GM18519 (cell line): ENCODE measurements around the gene SLC25A18.
A peak's percentile ranks its signal among the peaks of the same experiment; 100 is the strongest.
"Not testable (repeated sequence)": the region's sequence is repeated elsewhere in the genome, so short reads cannot be mapped to it uniquely, and the experiment has no call there.

Experiments
- ATAC-seq: cut with Tn5 transposase; IDR thresholded peaks from one replicate; pipeline ENCODE4 v1.9.1; 2021; ENCODE audit warnings: mild to moderate bottlenecking, moderate library complexity; ENCODE audit not compliant: unreplicated experiment, low FRiP score

SLC25A18 gene

DNA sequence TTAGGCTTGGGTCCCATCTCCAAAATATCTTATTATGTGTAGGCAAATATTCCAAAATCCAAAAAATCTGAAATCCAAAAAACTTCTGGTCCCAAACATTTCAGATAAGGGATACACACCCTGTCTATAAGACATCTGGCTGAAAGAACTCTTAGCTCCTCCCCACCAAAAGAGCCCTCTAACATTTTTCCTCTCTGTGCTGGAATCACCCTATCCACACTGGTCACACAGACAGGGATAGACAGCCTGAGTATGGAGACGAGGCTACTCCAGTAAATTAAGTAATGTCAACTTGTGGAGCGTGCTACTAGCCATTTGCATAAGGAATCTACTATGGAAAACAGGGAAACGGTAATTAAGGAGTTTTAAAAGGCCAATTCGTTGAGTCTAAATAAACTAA lies 40.4 kb downstream of the SLC25A18 start:
- no peak for ATAC-seq

DNA sequence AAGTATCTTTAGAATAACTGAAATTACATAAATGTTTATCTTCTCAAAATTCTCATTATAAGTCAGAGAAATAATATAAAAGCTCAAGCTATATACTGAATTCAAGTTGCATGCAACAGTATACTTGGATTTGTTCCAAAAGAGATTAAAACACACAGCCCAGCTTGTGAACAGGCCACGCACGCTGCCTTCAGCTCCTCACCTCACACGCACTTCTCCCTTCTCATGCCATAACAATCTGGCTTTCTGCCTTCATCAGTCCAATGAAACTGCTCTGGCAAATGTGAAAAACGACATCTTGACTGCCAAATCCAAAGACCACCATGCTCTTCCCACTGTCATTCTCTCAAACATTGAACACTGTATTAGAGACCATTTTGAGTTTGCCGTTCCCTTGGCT lies 43.2 kb downstream of the SLC25A18 start:
- no peak for ATAC-seq

DNA sequence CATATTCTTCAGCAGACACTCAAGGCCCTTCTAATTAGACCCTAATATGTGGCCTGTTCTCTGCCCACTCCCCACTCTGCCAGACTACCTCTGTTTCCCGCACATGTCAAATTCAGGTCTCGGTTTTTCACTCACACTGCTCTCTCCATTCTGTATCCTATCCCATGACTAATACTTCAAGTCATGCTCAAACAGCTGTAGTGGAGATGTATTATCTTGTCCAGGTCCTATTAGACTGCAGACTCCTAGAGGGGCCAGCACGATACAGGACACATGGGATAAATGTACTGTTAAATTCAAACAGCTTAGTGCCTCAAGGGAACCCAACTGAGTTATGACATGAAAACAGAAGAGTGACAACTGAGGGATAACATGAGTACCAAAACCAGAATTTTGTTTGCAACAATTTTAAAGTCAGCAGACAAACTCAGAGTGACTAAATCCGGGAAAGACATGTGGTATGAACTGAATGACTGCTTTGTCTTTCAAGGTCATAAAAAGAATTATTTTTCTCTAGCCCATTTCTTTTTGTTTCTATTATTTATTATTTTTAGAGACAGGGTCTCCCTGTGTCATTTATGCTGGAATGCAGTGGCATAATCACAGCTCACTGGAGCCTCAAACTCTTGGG lies 44.7 kb downstream of the SLC25A18 start:
- ATAC-seq = no peak

DNA sequence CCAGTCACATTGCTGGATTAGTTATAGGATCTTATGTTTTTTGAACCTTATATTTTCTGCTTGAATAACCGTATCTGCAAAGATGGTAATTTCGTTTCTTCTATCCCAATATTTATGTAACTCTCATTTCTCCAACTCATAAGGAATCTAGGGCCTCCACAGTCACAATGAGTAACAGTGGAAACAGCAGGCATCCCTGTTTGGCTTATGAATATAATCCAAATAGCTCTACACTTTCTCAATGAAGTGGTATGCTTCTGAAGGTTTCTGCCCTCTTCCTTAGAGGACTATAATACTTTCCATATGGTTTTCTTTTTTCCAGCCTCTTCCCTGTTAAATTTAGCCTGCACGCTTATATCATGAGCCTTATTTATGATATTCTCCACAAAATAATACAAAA lies 48.8 kb downstream of the SLC25A18 start:
- ATAC-seq = no peak

DNA sequence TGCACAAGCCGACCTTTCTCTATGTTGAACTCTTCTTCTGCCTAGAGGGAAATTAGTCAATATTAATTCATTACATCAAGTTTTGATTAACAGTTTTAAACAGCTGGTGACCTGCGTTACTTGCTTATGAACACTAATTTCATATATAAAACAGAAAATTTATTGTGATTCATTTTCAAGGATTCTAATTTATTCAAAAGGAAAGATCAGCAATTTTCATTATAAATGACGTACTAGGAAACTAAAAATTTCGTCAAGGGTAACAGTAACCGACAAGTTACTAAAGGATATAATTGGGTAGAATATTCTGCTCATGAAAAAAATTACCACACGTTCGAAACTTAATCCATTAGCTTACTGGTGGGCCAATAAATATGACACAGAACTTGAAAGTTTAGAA lies 50.0 kb downstream of the SLC25A18 start:
- ATAC-seq = no peak

DNA sequence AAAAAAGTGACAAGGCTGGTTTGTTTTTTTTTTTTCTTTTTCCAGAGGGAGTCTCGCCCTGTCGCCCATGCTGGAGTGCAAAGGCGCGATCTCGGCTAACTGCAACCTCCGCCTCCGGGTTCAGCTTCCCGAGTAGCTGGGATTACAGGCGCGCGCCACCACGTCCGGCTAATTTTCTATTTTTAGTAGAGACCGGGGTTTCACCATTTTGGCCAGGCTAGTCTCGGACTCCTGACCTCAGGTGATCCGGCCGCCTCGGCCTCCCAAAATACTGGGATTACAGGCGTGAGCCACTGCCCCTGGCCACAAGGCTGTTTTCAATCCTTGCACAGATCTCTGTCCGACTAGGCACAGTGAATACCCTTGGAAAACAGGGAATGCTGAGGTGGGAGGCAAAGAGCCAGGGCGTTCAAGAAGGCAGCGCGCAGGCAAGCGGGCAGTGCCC lies 64.7 kb downstream of the SLC25A18 start:
- ATAC-seq = no peak

DNA sequence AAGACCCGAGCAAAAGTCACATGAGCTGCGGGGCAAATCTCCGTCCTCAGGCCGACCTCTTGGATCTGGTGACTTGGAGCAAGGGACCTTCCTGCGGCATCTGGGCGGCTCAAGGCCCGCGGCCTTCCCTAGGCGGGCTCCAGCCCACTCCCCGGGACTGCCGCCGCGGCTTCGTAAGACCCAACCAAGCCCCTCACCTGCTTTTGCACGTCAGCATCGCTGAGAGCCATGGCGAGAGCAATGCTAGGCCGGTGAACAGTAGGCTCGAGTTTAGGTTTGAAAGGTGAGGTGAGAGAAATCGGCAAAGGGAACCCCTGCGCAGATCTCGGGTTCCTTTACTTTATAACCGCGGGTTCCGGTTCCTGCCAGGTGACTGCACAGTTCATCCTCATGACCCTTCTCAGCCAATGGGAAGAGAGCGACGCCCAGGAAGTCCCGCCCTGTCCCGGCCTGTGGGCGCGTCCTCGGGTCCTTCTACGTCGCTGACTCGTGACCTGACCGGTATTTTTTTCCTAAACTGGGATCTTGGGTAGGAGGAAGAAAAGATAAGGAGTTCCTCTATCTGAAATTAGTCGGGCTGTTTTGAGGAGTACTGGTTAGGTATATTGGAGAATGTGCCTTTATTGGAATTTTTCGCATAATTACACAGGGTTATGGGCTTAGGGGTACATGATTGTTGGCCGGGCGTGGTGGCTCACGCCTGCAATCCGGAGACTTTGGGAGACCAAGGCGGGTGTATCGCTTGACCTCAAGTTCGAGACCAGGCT lies 65.3 kb downstream of the SLC25A18 start, which contains the start of gene ATP6V1E1:
TSS of gene ATP6V1E1 (minus strand) at position 344 of the 767 bp plus-strand sequence. CDS start at position 230, 114 bp downstream.
- peak; percentile 90 for ATAC-seq

DNA sequence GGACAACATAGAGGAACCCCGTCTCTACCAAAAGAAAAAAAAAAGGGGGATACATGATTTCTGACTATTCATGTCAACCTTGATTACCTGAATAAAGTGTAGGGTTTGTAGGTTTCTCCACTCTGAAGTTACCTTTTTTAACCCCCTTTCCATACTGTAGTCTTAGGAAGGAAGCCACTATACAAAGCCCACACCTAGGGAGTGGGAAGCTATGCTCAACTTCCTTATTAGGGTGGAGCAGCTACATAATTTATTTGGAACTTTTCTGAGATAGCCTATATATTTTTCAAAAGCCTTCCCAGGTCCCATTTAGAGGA lies 65.8 kb downstream of the SLC25A18 start:
- ATAC-seq = no peak

DNA sequence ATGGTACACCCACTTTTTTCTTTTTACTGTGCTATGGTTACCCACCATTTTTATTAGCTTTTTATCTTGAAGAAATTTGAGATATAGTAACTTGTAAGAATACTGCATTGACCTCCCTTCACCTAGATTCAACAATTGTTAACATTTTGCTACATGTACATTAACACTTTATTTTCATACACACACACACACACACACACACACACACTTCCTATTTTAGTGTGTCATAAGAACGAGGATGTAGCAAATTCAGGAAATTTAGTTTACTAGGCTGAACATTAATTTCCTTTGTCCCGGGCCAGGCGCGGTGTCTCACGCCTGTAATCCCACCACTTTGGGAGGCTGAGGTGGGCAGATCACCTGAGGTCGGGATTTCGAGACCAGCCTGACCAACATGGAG lies 66.3 kb downstream of the SLC25A18 start:
- ATAC-seq = no peak

DNA sequence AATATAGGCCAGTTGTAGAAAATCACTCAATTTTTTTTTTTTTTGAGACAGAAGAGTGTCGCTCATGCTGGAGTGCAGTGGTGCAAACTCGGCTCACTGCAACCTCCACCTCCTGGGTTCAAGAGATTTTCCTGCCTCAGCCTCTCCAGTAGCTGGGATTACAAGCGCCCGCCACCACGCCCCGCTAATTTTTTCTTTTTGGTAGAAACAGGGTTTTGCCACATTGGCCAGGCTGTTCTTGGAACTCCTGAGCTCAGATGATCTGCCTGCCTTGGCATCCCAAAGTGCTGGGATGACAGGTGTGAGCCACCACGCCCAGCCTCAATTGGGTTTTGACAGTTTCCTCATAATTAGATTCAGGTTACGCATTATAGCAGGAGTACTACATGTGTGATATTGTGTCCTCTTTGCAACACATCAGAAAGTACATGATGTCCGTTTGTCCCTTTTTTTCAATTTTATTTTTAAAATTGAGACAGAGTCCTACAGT lies 67.8 kb downstream of the SLC25A18 start:
- no peak for ATAC-seq

DNA sequence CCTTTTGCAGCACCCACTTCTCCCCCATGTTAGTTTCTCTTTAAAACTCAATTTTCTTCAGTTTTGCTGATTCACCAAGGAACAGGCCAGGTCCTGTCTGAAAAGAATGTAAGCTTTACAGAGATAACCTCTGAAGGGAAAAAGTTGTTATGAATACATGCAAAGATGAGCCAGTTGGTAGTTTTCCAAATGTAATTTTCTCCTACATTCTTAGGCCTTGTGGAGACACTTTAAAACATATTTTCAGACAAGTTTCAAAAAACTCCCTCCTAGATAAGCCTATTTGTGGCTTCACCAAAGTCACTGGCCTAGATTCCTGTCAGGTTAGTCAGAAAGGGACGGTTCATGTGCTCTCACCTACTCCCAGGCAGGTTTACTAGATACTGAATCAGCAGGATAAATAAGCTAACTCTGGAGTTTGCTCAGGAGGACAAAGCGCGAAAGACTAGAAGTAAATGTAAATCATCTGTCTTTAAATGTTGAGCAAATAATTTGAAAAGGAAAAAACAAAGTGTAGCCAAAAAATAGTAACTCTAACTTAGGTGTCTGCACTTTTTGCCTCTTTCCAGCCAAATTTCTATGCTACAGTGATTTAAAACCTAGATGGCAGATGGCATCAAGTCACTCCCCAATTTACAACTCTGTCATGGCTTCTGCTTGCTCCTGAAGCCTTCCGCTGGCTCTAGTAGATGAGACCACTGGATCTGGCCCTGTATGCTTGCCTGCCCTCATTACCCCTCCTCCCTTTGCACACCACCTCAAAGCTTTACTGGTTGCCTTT lies 70.1 kb downstream of the SLC25A18 start:
- no peak for ATAC-seq

DNA sequence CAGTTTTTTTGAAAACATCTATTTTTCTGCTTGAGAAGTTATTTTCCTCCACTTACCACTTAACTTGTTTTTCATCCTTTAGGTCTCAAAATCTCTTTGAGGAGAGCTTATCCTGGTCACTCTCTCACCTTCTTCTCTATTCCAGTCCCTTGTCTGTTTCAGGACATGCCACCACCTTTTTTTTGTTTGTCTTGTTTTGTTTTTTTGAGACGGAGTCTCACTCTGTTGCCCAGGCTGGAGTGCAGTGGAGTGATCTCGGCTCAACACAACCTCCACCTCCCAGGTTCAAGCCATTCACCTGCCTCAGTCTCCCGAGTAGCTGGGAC lies 70.7 kb downstream of the SLC25A18 start:
- ATAC-seq = no peak

DNA sequence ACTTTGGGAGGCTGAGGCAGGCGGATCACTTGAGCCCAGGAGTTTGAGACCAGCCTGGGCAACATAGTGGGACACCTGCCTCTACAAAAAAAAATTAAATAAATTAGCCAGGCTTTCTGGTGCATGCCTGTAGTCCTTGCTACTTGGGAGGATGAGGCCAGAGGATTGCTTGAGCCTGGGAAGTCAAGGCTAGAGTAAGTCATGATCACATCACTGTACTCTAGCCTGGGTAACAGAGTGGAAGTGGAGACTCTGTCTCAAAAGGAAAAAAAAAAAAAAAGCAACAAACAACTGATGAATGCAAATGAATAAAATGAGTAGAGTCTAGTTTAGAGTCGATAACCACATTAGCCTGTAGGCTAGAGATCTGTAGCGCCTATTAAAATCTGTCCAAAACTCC lies 71.4 kb downstream of the SLC25A18 start:
- no peak for ATAC-seq

DNA sequence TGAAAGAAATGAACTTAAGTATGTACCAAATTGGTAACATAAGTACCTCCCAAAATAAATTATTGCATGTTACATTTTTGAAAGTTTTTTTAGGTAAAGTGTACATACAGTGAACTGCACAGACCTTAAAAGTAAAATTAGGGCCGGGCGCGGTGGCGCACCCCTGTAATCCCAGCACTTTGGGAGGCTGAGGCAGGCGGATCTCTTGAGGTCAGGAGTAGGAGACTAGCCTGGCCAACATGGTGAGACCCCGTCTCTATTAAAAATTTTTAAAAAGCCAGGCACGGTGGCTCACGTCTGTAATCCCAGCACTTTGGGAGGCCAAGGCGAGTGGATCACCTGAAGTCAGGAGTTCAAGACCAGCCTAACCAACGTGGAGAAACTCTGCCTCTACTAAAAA lies 73.6 kb downstream of the SLC25A18 start:
- not testable (repeated sequence) for ATAC-seq

DNA sequence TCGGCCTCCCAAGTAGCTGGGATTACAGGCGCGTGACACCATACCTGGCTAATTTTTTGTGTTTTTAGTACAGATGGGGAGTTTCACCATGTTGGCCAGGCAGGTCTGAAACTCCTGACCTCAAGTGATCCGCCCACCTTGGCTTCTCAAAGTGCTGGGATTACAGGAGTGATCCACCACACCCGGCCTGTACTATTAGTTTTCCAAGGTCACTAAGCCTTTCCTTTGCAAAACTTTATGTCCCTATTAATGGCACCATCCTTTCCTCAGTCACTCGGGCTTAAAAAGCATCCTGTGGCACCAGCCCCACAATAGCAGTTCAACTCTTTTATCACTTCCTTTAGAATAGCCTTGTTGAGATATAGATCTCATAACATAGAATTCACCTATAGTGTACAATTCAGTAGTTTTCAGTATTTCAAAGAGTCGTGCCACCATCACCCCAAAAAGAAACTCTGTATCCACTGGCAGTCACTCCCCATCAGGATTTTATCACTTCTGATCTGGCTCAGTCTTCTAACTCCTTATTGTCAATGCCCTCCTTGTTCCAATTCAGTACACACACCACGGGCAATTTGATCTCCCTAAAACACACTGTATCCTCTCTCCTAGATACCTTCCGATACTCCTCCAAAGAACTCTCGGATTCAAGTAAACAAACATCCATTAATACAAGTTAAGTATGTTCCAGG lies 74.3 kb downstream of the SLC25A18 start:
- ATAC-seq = no peak

DNA sequence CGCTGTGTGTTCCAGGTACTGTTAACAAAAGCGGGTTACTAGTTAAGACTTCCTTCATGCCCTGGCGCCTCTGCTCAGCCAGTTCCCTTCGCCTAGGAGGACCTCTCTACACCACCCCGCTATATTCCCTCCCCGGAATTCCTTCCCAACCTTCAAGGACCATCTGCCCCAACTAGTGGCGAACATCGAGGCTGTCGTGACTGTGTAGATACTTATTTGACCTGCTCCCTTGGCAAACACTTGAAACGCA lies 74.8 kb downstream of the SLC25A18 start:
- no peak for ATAC-seq

DNA sequence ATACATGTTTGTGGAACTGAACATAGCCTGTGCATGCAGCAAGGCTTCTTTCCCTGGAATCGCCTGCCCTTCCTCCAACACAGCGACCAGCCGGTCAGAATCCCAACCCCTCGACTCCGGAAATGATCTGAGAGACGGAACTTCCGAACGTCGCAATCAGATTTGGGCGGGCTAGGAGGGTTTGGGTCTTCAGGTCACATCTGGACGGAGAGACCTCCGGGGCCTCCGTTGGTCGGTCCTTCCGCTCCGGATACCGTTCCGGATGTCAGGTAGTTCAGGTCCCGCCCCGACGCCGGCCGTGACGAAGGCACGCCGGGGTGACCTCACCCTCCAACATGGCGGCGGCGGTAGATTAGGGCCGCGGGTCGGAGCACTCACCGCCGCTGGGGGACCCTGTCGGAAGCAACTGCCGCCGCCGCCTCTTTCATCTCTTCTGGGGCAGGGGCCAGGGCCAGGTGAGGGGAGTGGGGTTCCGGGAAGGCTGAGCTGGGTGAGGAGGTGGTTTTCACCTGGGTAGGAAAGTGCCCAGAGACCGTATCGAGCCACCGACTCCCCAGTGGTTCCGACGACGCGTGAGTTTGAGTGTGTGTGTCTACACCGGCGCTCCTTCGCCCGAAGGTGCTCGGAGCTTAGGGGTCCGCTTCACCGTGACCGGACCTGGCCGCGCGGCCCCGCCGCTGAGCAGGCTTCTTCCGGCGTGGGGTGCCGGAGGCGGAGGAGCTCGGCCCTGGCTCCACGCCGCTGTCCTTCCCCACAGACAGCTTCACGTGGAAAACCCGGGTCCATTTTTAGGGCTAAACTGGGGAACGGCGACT lies 75.3 kb downstream of the SLC25A18 start, which contains the start of gene BCL2L13:
TSS of gene BCL2L13 (plus strand) at position 326 of the 815 bp plus-strand sequence. CDS start 16,955 bp downstream, outside the sequence.
- ATAC-seq = peak; percentile 79

DNA sequence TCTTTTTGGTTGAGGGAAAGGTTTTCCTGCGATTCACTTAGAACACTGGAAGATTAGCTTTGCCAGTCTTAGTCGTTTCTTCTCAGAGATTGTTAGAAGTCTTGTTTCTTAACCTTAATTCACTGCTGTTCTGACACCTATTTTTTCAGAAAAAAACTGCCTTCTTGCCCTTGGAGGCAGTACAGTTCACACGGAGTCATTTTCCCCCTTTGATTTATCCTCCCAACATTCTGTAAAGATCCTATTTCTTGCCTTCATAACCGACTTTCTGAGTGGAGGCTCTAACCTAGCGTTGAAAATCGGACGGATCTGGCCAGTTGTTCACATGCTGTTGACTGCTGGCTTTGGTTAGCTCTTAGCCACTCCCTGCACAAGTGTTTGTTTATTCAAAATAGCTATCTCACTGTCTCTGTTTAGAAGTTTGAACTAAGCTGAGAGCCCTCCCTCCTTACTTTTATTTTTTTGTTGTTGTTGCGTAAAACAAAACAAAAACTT lies 76.0 kb downstream of the SLC25A18 start:
- no peak for ATAC-seq
